Mammary epithelial cell (primary cell): Measurements from ENCODE around the gene MPO.

ENCODE experiments used
- CTCF ChIP-seq, 2 donors: IDR thresholded peaks in 1 of 2; conservative IDR thresholded peaks in 1 of 2; 2 replicates each; pipeline ENCODE4 v1.5.1; 2011 to 2012; ENCODE audit warnings: inconsistent platforms in 2 of 2, low read length in 2 of 2, mild to moderate bottlenecking in 2 of 2, control low read depth in 1 of 2, low read depth in 1 of 2; ENCODE audit not compliant: insufficient read depth in 1 of 2; ENCODE audit errors: extremely low read depth in 1 of 2
- EZH2 ChIP-seq: IDR thresholded peaks from 2 replicates; pipeline ENCODE4 v1.6.1; 2012; ENCODE audit warnings: low read length, inconsistent platforms, borderline replicate concordance

GRCh38 chr17:58265271-58265670 lies 15.5 kb downstream of the MPO start:
- TF ChIP-seq EZH2, result no peak
- no peak for TF ChIP-seq CTCF (conservative IDR thresholded peaks at IDR 0.05 in 1 of 2, IDR thresholded peaks at IDR 0.05 in 1 of 2; ENCODE audit: extremely low read depth in 1 of 2, insufficient read depth in 1 of 2, low read depth in 1 of 2, low read length in 2 of 2)
